Fibroblast of mammary gland (primary cell): ENCODE results near the gene PDP2.

Experiments used
- DNase-seq: peaks from one replicate; pipeline ENCODE4 v3.0.0-alpha.2; 2010; ENCODE audit warnings: low read depth
- H3K4me3 ChIP-seq: 2 replicates; pipeline ENCODE4 v1.5.1; 2011; ENCODE audit warnings: low read depth, mild to moderate bottlenecking, low read length, moderate library complexity; ENCODE audit not compliant: control insufficient read depth
- TF ChIP-seq, protein P1 (sequence below): conservative IDR thresholded peaks from 2 replicates; pipeline ENCODE4 v1.5.1; 2011; ENCODE audit warnings: low read depth, low read length, inconsistent platforms; ENCODE audit not compliant: control insufficient read depth, insufficient read depth

PDP2 gene

DNA sequence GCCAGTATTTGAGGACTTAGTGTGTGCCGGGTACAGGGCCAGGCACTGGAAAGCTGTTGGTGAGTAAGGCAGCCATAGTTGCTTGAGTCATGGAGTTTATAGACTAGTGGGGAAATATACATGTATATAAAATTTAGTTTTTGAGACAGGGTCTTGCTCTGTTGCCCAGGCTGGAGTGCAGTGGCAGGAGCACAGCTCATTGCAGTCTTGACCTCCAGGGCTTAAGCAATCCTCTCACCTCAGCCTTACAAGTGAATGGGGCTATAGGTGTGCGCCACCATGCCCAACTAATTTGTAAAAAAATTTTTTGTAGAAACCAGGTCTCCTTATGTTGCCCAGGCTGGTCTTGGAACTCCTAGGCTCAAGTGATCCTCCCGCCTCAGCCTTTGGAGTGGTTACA, 2.4 kb downstream of the PDP2 start:
- TF ChIP-seq, protein P1, sequence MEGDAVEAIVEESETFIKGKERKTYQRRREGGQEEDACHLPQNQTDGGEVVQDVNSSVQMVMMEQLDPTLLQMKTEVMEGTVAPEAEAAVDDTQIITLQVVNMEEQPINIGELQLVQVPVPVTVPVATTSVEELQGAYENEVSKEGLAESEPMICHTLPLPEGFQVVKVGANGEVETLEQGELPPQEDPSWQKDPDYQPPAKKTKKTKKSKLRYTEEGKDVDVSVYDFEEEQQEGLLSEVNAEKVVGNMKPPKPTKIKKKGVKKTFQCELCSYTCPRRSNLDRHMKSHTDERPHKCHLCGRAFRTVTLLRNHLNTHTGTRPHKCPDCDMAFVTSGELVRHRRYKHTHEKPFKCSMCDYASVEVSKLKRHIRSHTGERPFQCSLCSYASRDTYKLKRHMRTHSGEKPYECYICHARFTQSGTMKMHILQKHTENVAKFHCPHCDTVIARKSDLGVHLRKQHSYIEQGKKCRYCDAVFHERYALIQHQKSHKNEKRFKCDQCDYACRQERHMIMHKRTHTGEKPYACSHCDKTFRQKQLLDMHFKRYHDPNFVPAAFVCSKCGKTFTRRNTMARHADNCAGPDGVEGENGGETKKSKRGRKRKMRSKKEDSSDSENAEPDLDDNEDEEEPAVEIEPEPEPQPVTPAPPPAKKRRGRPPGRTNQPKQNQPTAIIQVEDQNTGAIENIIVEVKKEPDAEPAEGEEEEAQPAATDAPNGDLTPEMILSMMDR: no peak
- H3K4me3 ChIP-seq: no peak overlapping the region
- DNase-seq: no peak

DNA sequence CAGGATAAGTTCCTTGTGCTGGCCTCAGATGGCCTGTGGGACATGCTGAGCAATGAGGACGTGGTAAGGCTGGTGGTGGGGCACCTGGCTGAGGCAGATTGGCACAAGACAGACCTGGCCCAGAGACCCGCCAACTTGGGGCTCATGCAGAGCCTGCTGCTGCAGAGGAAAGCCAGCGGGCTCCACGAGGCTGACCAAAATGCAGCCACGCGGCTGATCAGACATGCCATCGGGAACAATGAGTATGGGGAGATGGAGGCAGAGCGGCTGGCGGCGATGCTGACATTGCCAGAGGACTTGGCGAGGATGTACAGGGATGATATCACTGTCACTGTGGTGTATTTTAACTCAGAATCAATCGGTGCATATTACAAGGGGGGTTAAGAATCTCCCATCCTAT, 5.2 kb downstream of the PDP2 start:
- H3K4me3 ChIP-seq: no peak overlapping the region
- DNase-seq: no peak
- TF ChIP-seq, protein P1: no peak

DNA sequence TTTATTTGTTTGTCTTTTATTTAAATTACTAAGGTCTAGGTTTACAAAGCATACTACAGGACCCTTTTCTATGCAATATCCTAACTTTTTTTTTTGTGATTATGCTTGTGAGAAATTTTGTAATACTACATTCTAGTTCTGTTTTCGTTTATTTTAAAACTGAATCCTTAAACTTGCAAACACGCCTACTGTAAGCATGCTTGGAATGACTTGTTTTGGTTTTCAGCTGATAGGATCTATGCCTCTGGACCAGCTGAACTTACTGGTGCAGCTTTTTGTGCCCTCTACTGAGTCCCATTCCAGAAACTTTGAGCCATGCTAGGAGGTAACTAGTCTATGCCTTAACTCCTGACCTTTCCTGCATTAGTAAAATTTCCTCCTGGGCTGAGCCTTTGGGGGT, 6.0 kb downstream of the PDP2 start:
- TF ChIP-seq, protein P1: no peak
- H3K4me3 ChIP-seq: no peak overlapping the region
- DNase-seq: no peak

DNA sequence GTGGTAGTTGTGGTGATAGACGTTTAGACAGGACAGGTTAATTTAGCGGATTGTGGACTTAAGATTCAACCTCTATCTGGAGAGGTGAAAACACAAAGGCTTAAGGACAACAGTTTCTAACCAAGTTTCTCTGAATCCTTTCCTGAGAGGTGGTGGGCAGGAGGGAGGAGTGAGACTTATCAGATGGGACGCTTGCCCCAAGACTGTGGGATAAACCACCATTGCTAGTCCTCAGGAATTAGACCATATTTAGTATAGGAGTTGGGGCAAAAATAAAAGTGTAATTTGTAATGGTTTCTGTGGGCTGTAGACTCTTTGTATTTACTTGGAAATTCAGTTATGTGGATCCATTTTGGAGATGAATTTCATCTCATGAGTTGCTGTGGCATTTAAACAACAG, 6.6 kb downstream of the PDP2 start:
- H3K4me3 ChIP-seq: no peak overlapping the region
- no peak for DNase-seq
- TF ChIP-seq, protein P1: no peak

DNA sequence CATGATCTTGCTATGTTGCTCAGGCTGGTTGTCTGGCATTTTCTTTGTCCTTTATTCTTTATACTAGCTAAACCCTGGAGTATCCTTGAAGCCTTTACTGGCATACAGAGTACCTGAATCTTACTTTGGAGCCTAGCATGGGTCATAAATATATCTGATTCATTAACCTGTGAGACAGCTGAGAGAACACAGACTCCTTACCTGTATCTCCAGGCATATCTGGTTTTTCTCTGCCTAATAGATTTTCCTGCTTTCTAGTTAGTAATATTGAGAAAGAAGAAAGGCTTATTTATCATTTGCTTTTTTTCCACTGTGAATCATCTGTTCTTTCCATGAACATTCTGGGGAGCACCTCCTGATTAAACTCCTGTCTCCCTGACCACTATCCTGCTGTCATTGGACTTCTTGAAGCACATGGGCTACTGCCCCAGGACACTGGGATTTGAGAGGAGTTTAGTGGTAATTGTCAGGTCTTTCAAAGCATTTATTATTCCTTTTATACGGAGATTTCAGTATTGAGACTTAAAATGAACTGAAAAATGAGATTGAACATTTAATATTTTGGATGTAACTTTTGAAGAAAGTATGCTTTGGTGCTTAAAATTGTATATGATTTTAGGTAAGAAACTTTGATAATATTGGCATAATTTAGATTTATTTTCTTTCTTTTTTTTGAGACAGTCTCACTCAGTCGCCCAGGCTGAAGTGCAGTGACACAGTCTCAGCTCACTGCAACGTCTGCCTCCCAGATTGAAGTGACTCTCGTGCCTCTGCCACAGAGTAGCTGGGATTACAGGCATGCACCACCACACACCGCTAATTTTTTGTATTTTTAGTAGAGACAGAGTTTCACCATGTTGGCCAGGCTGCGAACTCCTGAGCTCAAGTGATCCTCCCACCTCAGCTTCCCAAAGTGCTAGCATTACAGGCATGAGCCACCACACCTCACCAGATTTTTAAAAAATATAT, 8.6 kb downstream of the PDP2 start:
- no peak for DNase-seq
- H3K4me3 ChIP-seq: no peak overlapping the region
- TF ChIP-seq, protein P1: no peak

DNA sequence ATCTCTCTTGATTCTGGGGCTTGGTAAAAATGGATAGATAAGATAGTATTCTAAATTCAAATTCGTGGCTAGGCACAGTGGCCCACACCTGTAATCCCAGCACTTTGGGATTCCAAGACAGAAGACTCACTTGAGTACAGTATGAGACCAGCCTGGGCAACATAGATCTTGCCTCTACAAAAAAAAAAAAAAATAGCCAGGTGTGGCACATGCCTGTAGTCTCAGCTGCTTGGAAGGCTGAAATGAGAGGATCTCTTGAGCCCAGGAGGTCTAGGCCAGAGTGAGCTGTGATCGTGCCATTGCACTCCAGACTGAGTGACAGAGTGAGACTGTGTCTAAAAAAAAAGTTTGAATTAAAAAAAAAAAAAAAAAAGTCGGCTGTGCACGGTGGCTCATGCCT, 9.3 kb downstream of the PDP2 start:
- TF ChIP-seq, protein P1: no peak
- H3K4me3 ChIP-seq: no peak overlapping the region
- no peak for DNase-seq
